ENCODE measurements around the gene DNAJC19. TPM values are rescaled to one million over a fixed set of nuclear protein-coding genes. Genes with fewer than 3 reads are reported as not detected.
"Not testable (repeated sequence)": the region's sequence is repeated elsewhere in the genome, so short reads cannot be mapped to it uniquely, and the experiment has no call there.

Gene DNAJC19
- total RNA-seq: 36.2 TPM

- peak; percentile 96 for ATAC-seq
- peak; percentile 97 for DNase-seq (ENCODE audit: low spot score)
Observed at GRCh38 chr3:180989291-180990163, at the start of gene DNAJC19. TSS of gene DNAJC19 (minus strand) at chr3:180989736. CDS start at chr3:180989602, 134 bp downstream.

GRCh38 chr3:181030948-181031347, 41.4 kb upstream of the DNAJC19 start:
- no peak for DNase-seq (ENCODE audit: low spot score)
- ATAC-seq: peak; percentile 69

- ATAC-seq (no peak), DNase-seq (ENCODE audit: low spot score) (no peak)
Observed at GRCh38 chr3:181025204-181025603, 35.7 kb upstream of the DNAJC19 start.

GRCh38 chr3:181017690-181018089, 28.2 kb upstream of the DNAJC19 start:
- no peak for DNase-seq (ENCODE audit: low spot score)
- no peak for ATAC-seq

- DNase-seq (ENCODE audit: low spot score) (no peak), ATAC-seq (no peak)
Observed at GRCh38 chr3:181009225-181009624, 19.7 kb upstream of the DNAJC19 start.

GRCh38 chr3:181008796-181009195, 19.3 kb upstream of the DNAJC19 start:
- ATAC-seq: no peak
- no peak for DNase-seq (ENCODE audit: low spot score)

- DNase-seq (ENCODE audit: low spot score) (no peak), ATAC-seq (no peak)
Observed at GRCh38 chr3:181007262-181007661, 17.7 kb upstream of the DNAJC19 start.

- no peak for ATAC-seq
- no peak for DNase-seq (ENCODE audit: low spot score)
Observed at GRCh38 chr3:181006541-181006940, 17.0 kb upstream of the DNAJC19 start.

GRCh38 chr3:181003469-181003868, 13.9 kb upstream of the DNAJC19 start:
- DNase-seq (ENCODE audit: low spot score); ATAC-seq: not testable (repeated sequence)

- DNase-seq (ENCODE audit: low spot score); ATAC-seq: not testable (repeated sequence)
Observed at GRCh38 chr3:181002331-181002730, 12.8 kb upstream of the DNAJC19 start.

GRCh38 chr3:180996415-180996932, 6.9 kb upstream of the DNAJC19 start:
- no peak for DNase-seq (ENCODE audit: low spot score)
- no peak for ATAC-seq

- ATAC-seq (no peak), DNase-seq (ENCODE audit: low spot score) (no peak)
Observed at GRCh38 chr3:180990505-180990904, 969 bp upstream of the DNAJC19 start.

- DNase-seq (ENCODE audit: low spot score) (no peak), ATAC-seq (no peak)
Observed at GRCh38 chr3:180987344-180987743, 2.2 kb downstream of the DNAJC19 start.

GRCh38 chr3:180986366-180986765, 3.2 kb downstream of the DNAJC19 start:
- not testable (repeated sequence) for DNase-seq (ENCODE audit: low spot score); ATAC-seq

GRCh38 chr3:180983136-180983535, 6.4 kb downstream of the DNAJC19 start:
- no peak for ATAC-seq

GRCh38 chr3:180981912-180982311, 7.6 kb downstream of the DNAJC19 start:
- ATAC-seq (no peak), DNase-seq (ENCODE audit: low spot score) (no peak)

More at GRCh38 chr3:180983136-180983535, 6.4 kb downstream of the DNAJC19 start:
- DNase-seq (ENCODE audit: low spot score): no peak

- DNase-seq (ENCODE audit: low spot score) (no peak), ATAC-seq (peak; percentile 75)
Observed at GRCh38 chr3:180980611-180981010, 8.9 kb downstream of the DNAJC19 start.

- DNase-seq (ENCODE audit: low spot score) (no peak), ATAC-seq (no peak)
Observed at GRCh38 chr3:180979961-180980360, 9.6 kb downstream of the DNAJC19 start.

- no peak for DNase-seq (ENCODE audit: low spot score)
- no peak for ATAC-seq
Observed at GRCh38 chr3:180977498-180977897, 12.0 kb downstream of the DNAJC19 start.

- DNase-seq (ENCODE audit: low spot score) (no peak), ATAC-seq (no peak)
Observed at GRCh38 chr3:180974286-180974685, 15.2 kb downstream of the DNAJC19 start.

GRCh38 chr3:180973543-180973942, 16.0 kb downstream of the DNAJC19 start:
- no peak for ATAC-seq
- no peak for DNase-seq (ENCODE audit: low spot score)

GRCh38 chr3:180970931-180971330, 18.6 kb downstream of the DNAJC19 start:
- ATAC-seq (no peak), DNase-seq (ENCODE audit: low spot score) (no peak)
